WTC11 (cell line): ENCODE measurements around the gene GAS2.

ENCODE experiments used
- CREB1 ChIP-seq: sonication (generic); formaldehyde crosslinking; IDR thresholded peaks from 2 replicates; pipeline ENCODE4 v1.8.0; 2023; ENCODE audit warnings: mild to moderate bottlenecking, missing genetic modification reagents
- CTCF ChIP-seq: fragments of 200-600 bp; IDR thresholded peaks from 2 replicates; pipeline ENCODE4 v1.8.0; 2022; ENCODE audit warnings: antibody characterized with exemption
- IRF2 ChIP-seq: sonication (generic); formaldehyde crosslinking; IDR thresholded peaks from 2 replicates; pipeline ENCODE4 v1.8.0; 2022; ENCODE audit warnings: low read depth, missing genetic modification reagents, borderline replicate concordance
- NR3C1 ChIP-seq: sonication (generic); formaldehyde crosslinking; conservative IDR thresholded peaks from 2 replicates; pipeline ENCODE4 v1.8.1; 2023; ENCODE audit warnings: low read depth, mild to moderate bottlenecking, missing genetic modification reagents

- TF ChIP-seq NR3C1 (CRISPR knock-in tag) (no peak), CTCF (no peak), IRF2 (CRISPR knock-in tag) (no peak), CREB1 (CRISPR knock-in tag) (no peak)
Measured at GRCh38 chr11:22684082-22684481, 17.7 kb downstream of the GAS2 start.
